ENCODE results near the gene PBXIP1.
"Not testable (repeated sequence)": the region's sequence is repeated elsewhere in the genome, so short reads cannot be mapped to it uniquely, and the experiment has no call there.

PBXIP1 gene

GRCh38 chr1:154978360-154978759 lies 22.5 kb upstream of the PBXIP1 start:
- no peak overlapping the region for H3K27ac ChIP-seq (ENCODE audit: low read depth, low read length)
- peaks cover 83% of the 10 kb centered on the region for H3K79me2 ChIP-seq (ENCODE audit: control insufficient read depth, low read length)
- no peaks in the 10 kb centered on the region for H3K9me2 ChIP-seq (replicated peaks; ENCODE audit: control insufficient read depth, low read length)
- H3F3A ChIP-seq (ENCODE audit: control insufficient read depth, insufficient read depth): peaks cover 24% of the 10 kb centered on the region
- no peak overlapping the region for H3K4me3 ChIP-seq (ENCODE audit: low read length)
- H3K36me3 ChIP-seq (ENCODE audit: control insufficient read depth, low read length): peaks cover 61% of the 10 kb centered on the region
- no peak for TF ChIP-seq EZH2phosphoT487 (IDR thresholded peaks at IDR 0.05; ENCODE audit: borderline replicate concordance, low read length)
- TF ChIP-seq, protein P1, sequence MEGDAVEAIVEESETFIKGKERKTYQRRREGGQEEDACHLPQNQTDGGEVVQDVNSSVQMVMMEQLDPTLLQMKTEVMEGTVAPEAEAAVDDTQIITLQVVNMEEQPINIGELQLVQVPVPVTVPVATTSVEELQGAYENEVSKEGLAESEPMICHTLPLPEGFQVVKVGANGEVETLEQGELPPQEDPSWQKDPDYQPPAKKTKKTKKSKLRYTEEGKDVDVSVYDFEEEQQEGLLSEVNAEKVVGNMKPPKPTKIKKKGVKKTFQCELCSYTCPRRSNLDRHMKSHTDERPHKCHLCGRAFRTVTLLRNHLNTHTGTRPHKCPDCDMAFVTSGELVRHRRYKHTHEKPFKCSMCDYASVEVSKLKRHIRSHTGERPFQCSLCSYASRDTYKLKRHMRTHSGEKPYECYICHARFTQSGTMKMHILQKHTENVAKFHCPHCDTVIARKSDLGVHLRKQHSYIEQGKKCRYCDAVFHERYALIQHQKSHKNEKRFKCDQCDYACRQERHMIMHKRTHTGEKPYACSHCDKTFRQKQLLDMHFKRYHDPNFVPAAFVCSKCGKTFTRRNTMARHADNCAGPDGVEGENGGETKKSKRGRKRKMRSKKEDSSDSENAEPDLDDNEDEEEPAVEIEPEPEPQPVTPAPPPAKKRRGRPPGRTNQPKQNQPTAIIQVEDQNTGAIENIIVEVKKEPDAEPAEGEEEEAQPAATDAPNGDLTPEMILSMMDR (IDR thresholded peaks at IDR 0.05; ENCODE audit: low read depth, low read length, poor library complexity, severe bottlenecking): no peak
- peaks cover 42% of the 10 kb centered on the region for H3K4me1 ChIP-seq (ENCODE audit: control insufficient read depth, low read length)
- H3K9me3 ChIP-seq (ENCODE audit: control insufficient read depth, insufficient read depth, low read length): no peaks in the 10 kb centered on the region
- peaks cover 7% of the 10 kb centered on the region; the same call in 1 of the 2 replicates for H4K20me1 ChIP-seq (ENCODE audit: control insufficient read depth, insufficient read depth, low read depth, low read length)
- no peaks in the 10 kb centered on the region for H3K27me3 ChIP-seq (ENCODE audit: control insufficient read depth, low read length)
- no peak overlapping the region for H3K4me2 ChIP-seq (ENCODE audit: low read length)

- H3K9me3 ChIP-seq (ENCODE audit: control insufficient read depth, insufficient read depth, low read length); H3K4me3 ChIP-seq (ENCODE audit: low read length); H4K20me1 ChIP-seq (ENCODE audit: control insufficient read depth, insufficient read depth, low read depth, low read length); H3K27ac ChIP-seq (ENCODE audit: low read depth, low read length); H3K9me2 ChIP-seq (replicated peaks; ENCODE audit: control insufficient read depth, low read length); H3K27me3 ChIP-seq (ENCODE audit: control insufficient read depth, low read length): not testable (repeated sequence)
- H3K4me2 ChIP-seq (ENCODE audit: low read length): peak overlapping the region; percentile 83; the same call in 1 of the 2 replicates
- peaks cover 86% of the 10 kb centered on the region for H3K79me2 ChIP-seq (ENCODE audit: control insufficient read depth, low read length)
- H3K4me1 ChIP-seq (ENCODE audit: control insufficient read depth, low read length): peaks cover 46% of the 10 kb centered on the region
- peaks cover 24% of the 10 kb centered on the region for H3F3A ChIP-seq (ENCODE audit: control insufficient read depth, insufficient read depth)
- H3K36me3 ChIP-seq (ENCODE audit: control insufficient read depth, low read length): peaks cover 63% of the 10 kb centered on the region
These were observed 21.9 kb upstream of the PBXIP1 start for GRCh38 chr1:154977762-154978161.

GRCh38 chr1:154975409-154976059 lies 19.6 kb upstream of the PBXIP1 start:
- Histone ChIP-seq H3K27me3 (ENCODE audit: control insufficient read depth, low read length) (no peaks in the 10 kb centered on the region), H4K20me1 (ENCODE audit: control insufficient read depth, insufficient read depth, low read depth, low read length) (peaks cover 14% of the 10 kb centered on the region; the same call in 1 of the 2 replicates), H3K4me1 (ENCODE audit: control insufficient read depth, low read length) (peaks cover 50% of the 10 kb centered on the region), H3K4me2 (ENCODE audit: low read length) (peak overlapping the region; percentile 83), H3K36me3 (ENCODE audit: control insufficient read depth, low read length) (peaks cover 57% of the 10 kb centered on the region), H3F3A (ENCODE audit: control insufficient read depth, insufficient read depth) (peaks cover 21% of the 10 kb centered on the region), H3K4me3 (ENCODE audit: low read length) (peak overlapping the region; percentile 95), H3K27ac (ENCODE audit: low read depth, low read length) (peak overlapping the region; percentile 82), H3K9me2 (replicated peaks; ENCODE audit: control insufficient read depth, low read length) (no peaks in the 10 kb centered on the region), H3K79me2 (ENCODE audit: control insufficient read depth, low read length) (peaks cover 87% of the 10 kb centered on the region), H3K9me3 (ENCODE audit: control insufficient read depth, insufficient read depth, low read length) (no peaks in the 10 kb centered on the region)
- TF ChIP-seq, protein P1 (IDR thresholded peaks at IDR 0.05; ENCODE audit: low read depth, low read length, poor library complexity, severe bottlenecking): no peak
- TF ChIP-seq EZH2phosphoT487 (IDR thresholded peaks at IDR 0.05; ENCODE audit: borderline replicate concordance, low read length): no peak

DNA sequence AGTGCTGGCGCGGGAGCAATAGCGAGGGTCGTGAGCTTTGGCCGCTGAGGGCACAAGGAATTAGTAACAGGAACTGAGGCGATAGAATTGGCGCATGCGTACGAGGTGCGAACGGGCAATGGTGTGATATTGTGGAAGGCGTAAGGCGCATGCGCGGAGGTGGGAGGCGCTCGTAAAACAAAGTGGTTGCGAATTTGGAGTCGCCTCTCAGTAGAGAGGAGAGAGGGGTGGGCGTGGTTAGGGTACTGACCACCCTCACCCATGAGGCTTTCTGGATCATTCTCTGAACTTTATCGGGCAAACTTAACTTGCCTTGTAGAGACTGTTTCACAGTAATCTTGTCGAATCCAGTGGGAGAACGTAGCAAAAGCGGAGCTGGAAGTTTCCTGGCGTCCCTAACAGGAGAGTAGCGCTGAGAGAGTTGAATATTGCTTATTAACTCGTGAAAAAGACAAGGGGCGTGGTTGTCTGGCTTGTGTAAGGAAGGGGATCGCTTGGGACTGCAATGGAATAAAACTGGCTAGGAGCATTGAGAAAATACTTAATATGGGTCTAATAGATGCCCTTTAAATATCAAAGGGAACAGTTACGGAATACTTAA lies 19.0 kb upstream of the PBXIP1 start:
- peaks cover 90% of the 10 kb centered on the region for H3K79me2 ChIP-seq (ENCODE audit: control insufficient read depth, low read length)
- peak overlapping the region; percentile 95 for H3K4me3 ChIP-seq (ENCODE audit: low read length)
- H3K27me3 ChIP-seq (ENCODE audit: control insufficient read depth, low read length): no peaks in the 10 kb centered on the region
- no peak for TF ChIP-seq EZH2phosphoT487 (IDR thresholded peaks at IDR 0.05; ENCODE audit: borderline replicate concordance, low read length)
- TF ChIP-seq, protein P1 (IDR thresholded peaks at IDR 0.05; ENCODE audit: low read depth, low read length, poor library complexity, severe bottlenecking): no peak
- no peaks in the 10 kb centered on the region for H3K9me2 ChIP-seq (replicated peaks; ENCODE audit: control insufficient read depth, low read length)
- peak overlapping the region; percentile 83 for H3K4me2 ChIP-seq (ENCODE audit: low read length)
- peaks cover 59% of the 10 kb centered on the region for H3K36me3 ChIP-seq (ENCODE audit: control insufficient read depth, low read length)
- peaks cover 14% of the 10 kb centered on the region; the same call in 1 of the 2 replicates for H4K20me1 ChIP-seq (ENCODE audit: control insufficient read depth, insufficient read depth, low read depth, low read length)
- peak overlapping the region; percentile 82 for H3K27ac ChIP-seq (ENCODE audit: low read depth, low read length)
- H3K9me3 ChIP-seq (ENCODE audit: control insufficient read depth, insufficient read depth, low read length): no peaks in the 10 kb centered on the region
- peaks cover 54% of the 10 kb centered on the region for H3K4me1 ChIP-seq (ENCODE audit: control insufficient read depth, low read length)
- peaks cover 21% of the 10 kb centered on the region for H3F3A ChIP-seq (ENCODE audit: control insufficient read depth, insufficient read depth)

Data from DOHH2 (cell line).